HepG2 (cell line): ENCODE results near the gene TPRX1.

Experiments
- EP300 ChIP-seq, 3 experiments: sonication (generic) in 1 of 3; formaldehyde crosslinking in 1 of 3; IDR thresholded peaks; 2 replicates each; pipeline versions ENCODE4 v1.5.1 to v1.6.1; 2011 to 2020; ENCODE audit warnings: low read depth in 2 of 3, low read length in 2 of 3, borderline replicate concordance in 1 of 3, improper control_type of control experiment in 1 of 3, mild to moderate bottlenecking in 1 of 3, missing genetic modification reagents in 1 of 3, moderate library complexity in 1 of 3
- GATA4 ChIP-seq: sonication (generic); IDR thresholded peaks from 2 replicates; pipeline ENCODE4 v1.6.1; 2016; ENCODE audit warnings: antibody characterized with exemption, low read depth, borderline replicate concordance
- HNRNPK ChIP-seq: fragments of 200-400 bp; formaldehyde crosslinking; IDR thresholded peaks from 2 replicates; pipeline ENCODE4 v1.6.1; 2018; ENCODE audit warnings: low read length, low read depth, moderate library complexity, mild to moderate bottlenecking; ENCODE audit not compliant: poor library complexity, severe bottlenecking
- LCORL ChIP-seq, 2 experiments: fragments of 450-650 bp in 1 of 2; sonication (generic) in 1 of 2; formaldehyde crosslinking in 1 of 2; IDR thresholded peaks; 2 replicates each; pipeline versions ENCODE4 v1.5.0 to v1.6.1; 2017 to 2020; ENCODE audit warnings: antibody characterized with exemption in 1 of 2, missing genetic modification reagents in 1 of 2
- MNT ChIP-seq: fragments of 450-650 bp; IDR thresholded peaks from 2 replicates; pipeline ENCODE4 v1.6.1; 2016
- NFYB ChIP-seq: sonication (generic); formaldehyde crosslinking; IDR thresholded peaks from 2 replicates; pipeline ENCODE4 v1.4.0; 2020; ENCODE audit warnings: missing genetic modification reagents
- SAFB2 ChIP-seq: sonication (generic); formaldehyde crosslinking; IDR thresholded peaks from 2 replicates; pipeline ENCODE4 v1.5.1; 2020; ENCODE audit warnings: missing genetic modification reagents, low read depth, mild to moderate bottlenecking, borderline replicate concordance
- SUZ12 ChIP-seq: fragments of 150-350 bp; IDR thresholded peaks from 2 replicates; pipeline ENCODE4 v1.6.1; 2014; ENCODE audit warnings: low read depth, low read length
- ZGPAT ChIP-seq: IDR thresholded peaks from 2 replicates; pipeline ENCODE4 v1.6.1; 2016; ENCODE audit warnings: mild to moderate bottlenecking

GRCh38 chr19:47839913-47840312, 35.6 kb upstream of the TPRX1 start:
- TF ChIP-seq EP300 (IDR thresholded peaks at IDR 0.05; ENCODE audit: low read depth in 2 of 2, low read length in 2 of 2) (no peak), EP300 (CRISPR knock-in tag; IDR thresholded peaks at IDR 0.05; ENCODE audit: borderline replicate concordance) (no peak), SAFB2 (CRISPR knock-in tag) (no peak), ZGPAT (CRISPR knock-in tag) (no peak), SUZ12 (no peak), NFYB (CRISPR knock-in tag) (no peak), HNRNPK (no peak), LCORL (IDR thresholded peaks at IDR 0.05) (no peak), LCORL (CRISPR knock-in tag; IDR thresholded peaks at IDR 0.05) (no peak), GATA4 (no peak), MNT (no peak)
